ENCODE measurements around the gene TTC24. TPM values are rescaled to one million over a fixed set of nuclear protein-coding genes. Genes with fewer than 3 reads are reported as not detected.
"Not testable (repeated sequence)": the region's sequence is repeated elsewhere in the genome, so short reads cannot be mapped to it uniquely, and the experiment has no call there.

The TTC24 gene
- total RNA-seq, 1 donor from 2014 or later, result not detected

GRCh38 chr1:156608036-156608674, 28.6 kb downstream of the TTC24 start:
- Mint-ChIP-seq H3K4me3 (ENCODE audit: unreplicated experiment) (no peak overlapping the region), H3K9me3 (ENCODE audit: low read depth) (no peaks in the 10 kb centered on the region), H3K36me3 (ENCODE audit: low read depth) (no peaks in the 10 kb centered on the region), H3K27me3 (ENCODE audit: low read depth) (peaks cover 12% of the 10 kb centered on the region), H3K27ac (ENCODE audit: unreplicated experiment) (no peak overlapping the region), H3K4me1 (ENCODE audit: low read depth) (peaks cover 2% of the 10 kb centered on the region)
- DNase-seq (ENCODE audit: low spot score), result no peak
- TF ChIP-seq CTCF (IDR thresholded peaks at IDR 0.05), result peak; percentile 89

GRCh38 chr1:156608981-156609380, 29.5 kb downstream of the TTC24 start:
- DNase-seq (ENCODE audit: low spot score), result no peak
- peaks cover 2% of the 10 kb centered on the region for H3K4me1 Mint-ChIP-seq (ENCODE audit: low read depth)
- H3K36me3 Mint-ChIP-seq (ENCODE audit: low read depth), result no peaks in the 10 kb centered on the region
- peak; percentile 80 for TF ChIP-seq CTCF (IDR thresholded peaks at IDR 0.05)
- H3K27ac Mint-ChIP-seq (ENCODE audit: unreplicated experiment), result no peak overlapping the region
- no peaks in the 10 kb centered on the region for H3K9me3 Mint-ChIP-seq (ENCODE audit: low read depth)
- H3K27me3 Mint-ChIP-seq (ENCODE audit: low read depth), result peaks cover 12% of the 10 kb centered on the region
- no peak overlapping the region for H3K4me3 Mint-ChIP-seq (ENCODE audit: unreplicated experiment)

DNA sequence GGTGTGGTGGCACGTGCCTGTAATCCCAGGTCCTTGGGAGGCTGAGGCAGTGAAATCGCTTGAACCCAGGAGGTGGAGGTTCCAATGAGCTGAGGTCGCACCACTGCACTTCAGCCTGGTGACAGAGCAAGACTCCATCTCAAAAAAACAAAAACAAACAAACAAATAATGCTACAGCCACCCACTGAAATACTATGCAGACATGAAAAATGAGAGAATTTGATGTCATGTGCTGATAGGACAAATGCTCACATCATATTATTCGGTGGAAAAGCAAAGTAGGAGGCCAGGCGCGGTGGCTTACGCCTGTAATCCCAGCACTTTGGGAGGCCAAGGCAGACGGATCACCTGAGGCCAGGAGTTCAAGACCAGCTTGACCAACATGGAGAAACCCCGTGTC, 30.5 kb downstream of the TTC24 start:
- peaks cover 12% of the 10 kb centered on the region for H3K27me3 Mint-ChIP-seq (ENCODE audit: low read depth)
- not testable (repeated sequence) for H3K4me1 Mint-ChIP-seq (ENCODE audit: low read depth); H3K36me3 Mint-ChIP-seq (ENCODE audit: low read depth); DNase-seq (ENCODE audit: low spot score); H3K27ac Mint-ChIP-seq (ENCODE audit: unreplicated experiment); H3K4me3 Mint-ChIP-seq (ENCODE audit: unreplicated experiment); H3K9me3 Mint-ChIP-seq (ENCODE audit: low read depth)

DNA sequence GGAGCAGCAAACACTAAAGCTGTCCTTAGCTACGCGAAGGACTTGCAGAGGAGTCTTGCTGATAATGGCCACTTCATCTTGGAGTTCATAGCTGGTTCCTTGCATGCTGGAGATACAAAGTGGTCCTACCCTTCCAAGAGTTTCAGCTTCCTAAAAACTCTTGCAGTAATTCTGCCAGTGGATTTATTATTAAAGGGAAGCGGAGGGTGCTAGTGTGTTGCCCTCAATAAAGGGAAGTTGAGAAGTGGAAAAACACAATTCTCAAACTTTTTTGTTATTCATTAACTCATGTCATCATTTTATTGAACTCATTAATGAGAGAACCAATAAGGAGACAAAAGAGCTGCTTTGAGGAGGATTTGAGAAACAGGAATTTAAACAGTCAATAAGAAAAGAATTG, 33.1 kb downstream of the TTC24 start:
- peaks cover 12% of the 10 kb centered on the region for H3K27me3 Mint-ChIP-seq (ENCODE audit: low read depth)
- H3K4me1 Mint-ChIP-seq (ENCODE audit: low read depth), result peaks cover 21% of the 10 kb centered on the region
- H3K4me3 Mint-ChIP-seq (ENCODE audit: unreplicated experiment), result no peak overlapping the region
- no peaks in the 10 kb centered on the region for H3K9me3 Mint-ChIP-seq (ENCODE audit: low read depth)
- H3K36me3 Mint-ChIP-seq (ENCODE audit: low read depth), result no peaks in the 10 kb centered on the region
- no peak overlapping the region for H3K27ac Mint-ChIP-seq (ENCODE audit: unreplicated experiment)
- DNase-seq (ENCODE audit: low spot score), result no peak
- no peak for TF ChIP-seq CTCF (IDR thresholded peaks at IDR 0.05)

- peaks cover 24% of the 10 kb centered on the region for H3K4me1 Mint-ChIP-seq (ENCODE audit: low read depth)
- no peak for TF ChIP-seq CTCF (IDR thresholded peaks at IDR 0.05)
- no peak for DNase-seq (ENCODE audit: low spot score)
- no peaks in the 10 kb centered on the region for H3K9me3 Mint-ChIP-seq (ENCODE audit: low read depth)
- peaks cover 33% of the 10 kb centered on the region for H3K27me3 Mint-ChIP-seq (ENCODE audit: low read depth)
- no peak overlapping the region for H3K4me3 Mint-ChIP-seq (ENCODE audit: unreplicated experiment)
- H3K27ac Mint-ChIP-seq (ENCODE audit: unreplicated experiment), result no peak overlapping the region
- H3K36me3 Mint-ChIP-seq (ENCODE audit: low read depth), result no peaks in the 10 kb centered on the region
Measured at GRCh38 chr1:156615946-156616345, 36.4 kb downstream of the TTC24 start.

- DNase-seq (ENCODE audit: low spot score), result no peak
- H3K4me3 Mint-ChIP-seq (ENCODE audit: unreplicated experiment), result peak overlapping the region; percentile 46
- no peaks in the 10 kb centered on the region for H3K9me3 Mint-ChIP-seq (ENCODE audit: low read depth)
- H3K36me3 Mint-ChIP-seq (ENCODE audit: low read depth), result no peaks in the 10 kb centered on the region
- peaks cover 32% of the 10 kb centered on the region for H3K27me3 Mint-ChIP-seq (ENCODE audit: low read depth)
- TF ChIP-seq CTCF (IDR thresholded peaks at IDR 0.05), result peak; percentile 47
- peaks cover 24% of the 10 kb centered on the region for H3K4me1 Mint-ChIP-seq (ENCODE audit: low read depth)
- peak overlapping the region; percentile 63 for H3K27ac Mint-ChIP-seq (ENCODE audit: unreplicated experiment)
Measured at GRCh38 chr1:156616463-156616862, 36.9 kb downstream of the TTC24 start.
